Activated T-cell treated with anti-CD3 and anti-CD28 coated beads, Interleukin-2, amount 50 U/mL, for 24 hours (primary cell): ENCODE data around the gene DCAF16.
A peak's percentile ranks its signal among the peaks of the same experiment; 100 is the strongest.
"Not testable (repeated sequence)": the region's sequence is repeated elsewhere in the genome, so short reads cannot be mapped to it uniquely, and the experiment has no call there.

Experiments
- DNase-seq: peaks from one replicate; pipeline ENCODE4 v3.0.0-alpha.2; 2020
- H3K27ac Mint-ChIP-seq: 2 replicates; pipeline ENCODE4 v1.8.0; 2020; ENCODE audit warnings: mild to moderate bottlenecking, mixed read lengths
- H3K27me3 Mint-ChIP-seq: 2 replicates; pipeline ENCODE4 v1.8.0; 2020; ENCODE audit warnings: mixed read lengths
- H3K36me3 Mint-ChIP-seq: 2 replicates; pipeline ENCODE4 v1.8.0; 2020; ENCODE audit warnings: low read depth, mixed read lengths
- H3K4me1 Mint-ChIP-seq: 2 replicates; pipeline ENCODE4 v1.8.0; 2020; ENCODE audit warnings: low read depth, mixed read lengths
- H3K4me3 Mint-ChIP-seq: 2 replicates; pipeline ENCODE4 v1.8.0; 2020; ENCODE audit warnings: mild to moderate bottlenecking, moderate library complexity, mixed read lengths
- H3K9me3 Mint-ChIP-seq: 2 replicates; pipeline ENCODE4 v1.8.0; 2020; ENCODE audit warnings: mixed read lengths

Gene DCAF16

DNA sequence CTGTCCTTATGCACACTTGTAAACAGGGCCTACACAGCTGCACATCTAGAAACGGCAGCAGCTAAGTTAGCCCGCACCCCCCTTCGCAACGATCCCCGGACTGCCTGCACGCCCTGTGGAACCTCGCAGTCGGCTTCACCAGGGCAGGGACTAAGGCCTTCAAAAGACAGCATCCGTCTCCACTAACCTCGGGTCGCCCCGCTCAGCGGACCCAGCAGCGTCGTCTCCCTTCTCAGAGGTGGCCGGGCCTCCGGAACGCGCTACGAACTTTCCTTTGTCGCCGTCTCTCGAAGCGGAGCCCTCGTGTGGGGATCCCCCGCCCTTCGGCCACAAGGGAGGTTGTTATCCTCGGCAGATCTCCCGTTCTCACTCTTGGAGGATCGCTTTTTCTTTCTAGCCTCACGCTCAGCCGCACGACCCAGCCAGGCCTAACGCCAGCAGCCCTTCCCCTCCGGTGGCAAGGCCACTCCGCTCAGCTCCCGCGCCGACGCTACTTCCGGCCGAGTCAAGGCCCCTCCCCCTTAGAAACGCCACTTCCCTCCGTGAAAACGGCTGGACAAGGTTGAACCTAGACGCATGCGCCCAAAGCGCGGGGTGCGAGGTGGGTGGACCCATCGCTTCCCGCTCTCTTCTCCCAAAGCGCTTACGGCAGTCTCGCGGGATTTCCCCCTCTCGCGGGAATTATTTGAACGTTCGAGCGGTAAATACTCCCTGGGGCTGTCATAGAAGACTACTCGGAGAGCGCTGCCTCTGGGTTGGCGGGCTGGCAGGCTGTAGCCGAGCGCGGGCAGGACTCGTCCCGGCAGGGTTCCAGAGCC lies at the start of gene DCAF16, which contains the start of gene NCAPG:
Gene DCAF16, minus strand, starts transcription at position 498 of the 818 bp plus-strand sequence. CDS start 6,616 bp downstream, outside the sequence.
Gene NCAPG, plus strand, starts transcription at position 720 of the 818 bp plus-strand sequence. CDS start 99 bp downstream, outside the sequence.
- Mint-ChIP-seq H3K4me3 (peak within 1 kb of the TSS; percentile 97), H3K4me1 (peaks cover 46% of the 10 kb centered on the region), H3K9me3 (no peaks in the 10 kb centered on the region), H3K36me3 (peaks cover 84% of the 10 kb centered on the region), H3K27me3 (no peaks in the 10 kb centered on the region), H3K27ac (peak within 1 kb of the TSS; percentile 98)
- peak; percentile 99 for DNase-seq

- no peaks in the 10 kb centered on the region for H3K4me1 Mint-ChIP-seq
- peaks cover 26% of the 10 kb centered on the region for H3K9me3 Mint-ChIP-seq
- no peak overlapping the region for H3K4me3 Mint-ChIP-seq
- DNase-seq = no peak
- peaks cover 30% of the 10 kb centered on the region for H3K36me3 Mint-ChIP-seq
- H3K27me3 Mint-ChIP-seq = no peaks in the 10 kb centered on the region
- H3K27ac Mint-ChIP-seq = no peak overlapping the region
Measured at GRCh38 chr4:17859793-17860406, 49.3 kb upstream of the DCAF16 start.

DNA sequence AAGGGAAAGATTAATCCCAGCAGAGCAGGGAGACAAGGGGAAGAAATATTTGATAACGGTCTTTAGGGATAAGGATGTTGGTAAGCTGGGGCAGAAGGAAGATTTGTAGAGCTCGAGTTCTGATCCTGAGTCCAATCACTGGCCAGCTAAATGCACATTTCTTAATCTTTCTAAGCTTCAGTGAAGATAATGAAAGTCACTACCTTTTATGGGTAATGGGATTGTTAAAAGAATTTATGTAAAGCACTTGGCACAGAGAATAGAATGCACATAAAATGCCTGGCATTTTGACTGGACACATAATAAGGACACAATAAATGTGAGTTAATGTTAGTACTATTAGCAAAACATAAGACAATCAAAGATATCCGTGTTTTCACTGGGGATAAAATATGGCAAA lies 43.5 kb upstream of the DCAF16 start:
- Mint-ChIP-seq H3K27me3 (no peaks in the 10 kb centered on the region), H3K27ac (no peak overlapping the region), H3K4me3 (no peak overlapping the region), H3K36me3 (peaks cover 4% of the 10 kb centered on the region), H3K9me3 (peaks cover 3% of the 10 kb centered on the region), H3K4me1 (no peaks in the 10 kb centered on the region)
- DNase-seq = no peak

- H3K4me3 Mint-ChIP-seq = no peak overlapping the region
- H3K27me3 Mint-ChIP-seq = no peaks in the 10 kb centered on the region
- no peaks in the 10 kb centered on the region for H3K4me1 Mint-ChIP-seq
Measured at GRCh38 chr4:17851959-17852358, 41.4 kb upstream of the DCAF16 start.

GRCh38 chr4:17850295-17850694 lies 39.7 kb upstream of the DCAF16 start:
- not testable (repeated sequence) for H3K9me3 Mint-ChIP-seq

More at GRCh38 chr4:17851959-17852358, 41.4 kb upstream of the DCAF16 start:
- Mint-ChIP-seq H3K36me3 (peaks cover 8% of the 10 kb centered on the region), H3K9me3 (no peaks in the 10 kb centered on the region), H3K27ac (no peak overlapping the region)
- DNase-seq = no peak

GRCh38 chr4:17846266-17846665 lies 35.7 kb upstream of the DCAF16 start:
- Mint-ChIP-seq H3K27ac (no peak overlapping the region), H3K36me3 (peaks cover 61% of the 10 kb centered on the region), H3K4me1 (no peaks in the 10 kb centered on the region), H3K27me3 (no peaks in the 10 kb centered on the region), H3K4me3 (no peak overlapping the region), H3K9me3 (no peaks in the 10 kb centered on the region)
- DNase-seq = no peak

More at GRCh38 chr4:17850295-17850694, 39.7 kb upstream of the DCAF16 start:
- H3K4me1 Mint-ChIP-seq, H3K27me3 Mint-ChIP-seq, H3K27ac Mint-ChIP-seq, H3K4me3 Mint-ChIP-seq, DNase-seq: not testable (repeated sequence)
- peaks cover 22% of the 10 kb centered on the region for H3K36me3 Mint-ChIP-seq

- no peak for DNase-seq
- peaks cover 80% of the 10 kb centered on the region for H3K36me3 Mint-ChIP-seq
- H3K4me1 Mint-ChIP-seq = peaks cover 1% of the 10 kb centered on the region
- no peak overlapping the region for H3K4me3 Mint-ChIP-seq
- no peak overlapping the region for H3K27ac Mint-ChIP-seq
- no peaks in the 10 kb centered on the region for H3K9me3 Mint-ChIP-seq
- H3K27me3 Mint-ChIP-seq = no peaks in the 10 kb centered on the region
Measured at GRCh38 chr4:17823871-17824669, 13.5 kb upstream of the DCAF16 start.

- Mint-ChIP-seq H3K36me3 (peaks cover 85% of the 10 kb centered on the region), H3K27me3 (no peaks in the 10 kb centered on the region), H3K9me3 (no peaks in the 10 kb centered on the region), H3K4me3 (no peak overlapping the region), H3K27ac (no peak overlapping the region), H3K4me1 (peaks cover 12% of the 10 kb centered on the region)
- DNase-seq = no peak
Measured at GRCh38 chr4:17817027-17817426, 6.5 kb upstream of the DCAF16 start.

GRCh38 chr4:17816142-17816541 lies 5.6 kb upstream of the DCAF16 start:
- no peak for DNase-seq
- Mint-ChIP-seq H3K4me3 (no peak overlapping the region), H3K36me3 (peaks cover 88% of the 10 kb centered on the region), H3K27me3 (no peaks in the 10 kb centered on the region), H3K4me1 (peaks cover 15% of the 10 kb centered on the region), H3K9me3 (no peaks in the 10 kb centered on the region), H3K27ac (no peak overlapping the region)

DNA sequence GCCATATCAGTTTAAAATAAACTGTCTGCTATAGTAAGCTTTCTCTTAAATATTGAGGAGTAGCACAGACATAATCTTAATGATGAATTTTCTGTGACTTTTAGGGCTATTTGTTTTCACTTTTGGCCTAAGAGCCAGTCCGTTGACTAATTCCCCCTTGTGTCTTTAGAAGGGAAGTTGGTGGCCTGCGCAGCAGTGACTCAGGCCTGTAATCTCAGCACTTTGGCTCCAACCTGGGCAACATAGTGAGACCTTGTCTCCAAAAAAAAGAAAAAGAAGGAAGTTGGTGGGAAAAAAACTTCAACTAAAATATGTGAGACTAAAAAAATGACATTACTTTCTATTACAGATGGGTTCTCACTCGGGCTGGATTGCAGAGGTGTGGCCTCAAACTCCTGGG lies 3.6 kb upstream of the DCAF16 start:
- Mint-ChIP-seq H3K27ac (no peak overlapping the region), H3K4me1 (peaks cover 15% of the 10 kb centered on the region), H3K27me3 (no peaks in the 10 kb centered on the region), H3K9me3 (no peaks in the 10 kb centered on the region), H3K4me3 (no peak overlapping the region), H3K36me3 (peaks cover 89% of the 10 kb centered on the region)
- no peak for DNase-seq

DNA sequence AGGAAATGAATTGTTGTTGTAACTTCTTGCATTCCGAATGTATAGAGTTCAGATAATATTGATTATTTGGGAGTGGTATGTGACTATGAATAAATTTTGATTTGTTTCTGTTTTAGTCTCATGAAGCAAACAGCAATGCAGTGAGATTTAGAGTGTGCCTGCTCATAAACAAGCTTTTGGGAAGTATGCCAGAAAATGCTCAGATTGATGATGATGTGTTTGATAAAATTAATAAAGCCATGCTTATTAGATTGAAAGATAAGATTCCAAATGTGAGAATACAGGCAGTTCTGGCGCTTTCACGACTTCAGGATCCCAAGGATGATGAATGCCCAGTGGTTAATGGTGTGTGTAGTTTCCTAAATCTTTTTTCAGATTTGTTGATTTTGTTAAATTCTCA lies 2.2 kb upstream of the DCAF16 start:
- Mint-ChIP-seq H3K4me1 (peaks cover 26% of the 10 kb centered on the region), H3K27me3 (no peaks in the 10 kb centered on the region), H3K4me3 (peak overlapping the region; percentile 97), H3K9me3 (no peaks in the 10 kb centered on the region), H3K36me3 (peaks cover 87% of the 10 kb centered on the region), H3K27ac (no peak overlapping the region)
- no peak for DNase-seq

DNA sequence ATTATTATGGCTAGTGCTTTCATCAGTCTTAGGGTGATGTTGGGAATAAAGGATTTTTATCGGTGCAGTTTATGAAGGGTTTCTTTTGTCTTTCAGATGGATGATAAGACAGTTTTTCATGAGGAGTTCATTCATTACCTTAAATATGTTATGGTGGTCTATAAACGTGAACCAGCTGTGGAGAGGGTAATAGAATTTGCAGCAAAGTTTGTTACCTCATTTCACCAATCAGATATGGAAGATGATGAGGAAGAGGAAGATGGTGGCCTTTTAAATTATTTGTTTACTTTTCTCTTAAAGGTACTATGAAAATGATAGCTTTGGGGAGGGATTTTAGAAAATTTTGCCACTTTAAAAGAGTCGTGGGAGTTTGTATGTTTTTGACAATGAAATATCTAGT lies 1.6 kb upstream of the DCAF16 start:
- Mint-ChIP-seq H3K27ac (peak overlapping the region; percentile 54), H3K4me1 (peaks cover 32% of the 10 kb centered on the region), H3K36me3 (peaks cover 87% of the 10 kb centered on the region), H3K9me3 (no peaks in the 10 kb centered on the region), H3K27me3 (no peaks in the 10 kb centered on the region), H3K4me3 (peak overlapping the region; percentile 97)
- DNase-seq = no peak

DNA sequence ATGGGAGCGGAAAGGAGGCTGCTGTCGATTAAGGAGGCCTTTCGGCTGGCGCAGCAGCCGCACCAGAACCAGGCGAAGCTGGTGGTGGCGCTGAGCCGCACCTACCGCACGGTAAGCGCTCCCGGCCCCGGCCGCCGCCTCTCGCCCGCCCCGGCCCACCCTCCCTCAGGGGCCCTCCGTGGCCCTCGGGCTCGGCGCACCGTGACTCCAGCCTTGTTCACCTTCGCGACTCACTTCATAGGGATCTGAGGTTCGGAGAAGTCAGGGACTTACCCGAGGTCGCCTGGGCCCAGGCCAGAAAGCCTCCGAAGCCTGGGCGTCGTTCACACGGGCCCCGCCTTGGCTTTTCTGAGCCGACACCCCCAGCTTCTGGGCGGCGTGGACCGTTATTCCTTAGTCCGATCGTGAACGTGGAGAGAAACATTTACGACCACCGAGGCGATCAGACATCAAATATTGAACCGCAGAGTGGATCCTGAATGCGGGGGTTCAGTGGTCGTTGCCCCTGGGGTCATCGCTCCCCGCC lies 584 bp upstream of the DCAF16 start:
- H3K27me3 Mint-ChIP-seq = no peaks in the 10 kb centered on the region
- H3K4me3 Mint-ChIP-seq = peak overlapping the region; percentile 97
- DNase-seq = no peak
- H3K27ac Mint-ChIP-seq = peak overlapping the region; percentile 98
- peaks cover 40% of the 10 kb centered on the region for H3K4me1 Mint-ChIP-seq
- no peaks in the 10 kb centered on the region for H3K9me3 Mint-ChIP-seq
- peaks cover 85% of the 10 kb centered on the region for H3K36me3 Mint-ChIP-seq

DNA sequence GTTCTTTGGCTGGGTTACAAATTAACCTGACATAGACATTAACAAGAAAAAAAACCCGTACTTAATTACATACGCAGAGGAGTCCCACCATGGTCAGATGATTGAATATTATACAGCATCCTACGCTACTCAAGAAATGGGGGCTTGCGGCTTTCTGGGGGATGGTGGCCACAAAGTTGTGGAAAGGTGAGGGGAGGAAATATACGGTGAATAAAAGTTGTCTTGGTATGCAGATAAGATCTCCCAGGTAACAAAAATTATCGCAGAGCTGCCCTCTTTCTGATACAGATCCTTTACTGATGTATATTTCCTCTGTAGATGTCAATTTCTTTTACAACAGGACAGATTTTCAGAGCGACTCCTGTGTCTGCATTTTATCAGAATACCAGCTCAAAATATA lies 890 bp downstream of the DCAF16 start:
- Mint-ChIP-seq H3K36me3 (peaks cover 84% of the 10 kb centered on the region), H3K4me1 (peaks cover 51% of the 10 kb centered on the region), H3K27ac (peak overlapping the region; percentile 98), H3K9me3 (no peaks in the 10 kb centered on the region), H3K4me3 (peak overlapping the region; percentile 97), H3K27me3 (no peaks in the 10 kb centered on the region)
- no peak for DNase-seq
